Keratinocyte (primary cell): ENCODE data around the gene PRKAR1B. TPM values are rescaled to one million over a fixed set of nuclear protein-coding genes. Genes with fewer than 3 reads are reported as not detected.

Experiments
- DNase-seq: peaks from one replicate; pipeline ENCODE4 v3.0.0-alpha.2; 2011; ENCODE audit warnings: low read depth, missing footprints, low spot score
- FAIRE-seq: peaks from 2 replicates; lab custom pipeline; 2011; peaks lifted over from hg19 to GRCh38; lab: Jason Lieb, UNC
- H2AFZ ChIP-seq: 2 replicates; pipeline ENCODE4 v1.6.0; 2012; ENCODE audit warnings: low read length, control low read depth, inconsistent platforms; ENCODE audit not compliant: control insufficient read depth
- H3K27ac ChIP-seq: 2 replicates; pipeline ENCODE4 v1.5.1; 2011; ENCODE audit warnings: low read length; ENCODE audit not compliant: control insufficient read depth, insufficient read depth
- H3K27me3 ChIP-seq: 3 replicates; pipeline ENCODE4 v1.6.0; 2011; ENCODE audit warnings: low read length; ENCODE audit not compliant: control insufficient read depth, insufficient read depth; ENCODE audit errors: extremely low read depth
- H3K36me3 ChIP-seq, 2 experiments: 2 replicates in 1 of 2; 3 replicates in 1 of 2; pipeline ENCODE4 v1.5.1; 2011; ENCODE audit warnings: low read length in 2 of 2, mild to moderate bottlenecking in 1 of 2; ENCODE audit not compliant: control insufficient read depth in 2 of 2, insufficient read depth in 2 of 2; ENCODE audit errors: extremely low read depth in 1 of 2
- H3K4me1 ChIP-seq: 3 replicates; pipeline ENCODE4 v1.5.1; 2011; ENCODE audit warnings: low read length; ENCODE audit not compliant: control insufficient read depth, insufficient read depth; ENCODE audit errors: extremely low read depth
- H3K4me2 ChIP-seq: 3 replicates; pipeline ENCODE4 v1.6.0; 2011; ENCODE audit warnings: low read depth, low read length; ENCODE audit not compliant: control insufficient read depth, insufficient read depth; ENCODE audit errors: extremely low read depth
- H3K4me3 ChIP-seq, 3 experiments: fragments of 200-600 bp in 1 of 3; sonication (generic) in 1 of 3; 2 replicates in 2 of 3; 3 replicates in 1 of 3; pipeline ENCODE4 v1.5.1; 2011 to 2016; ENCODE audit warnings: low read length in 3 of 3, mild to moderate bottlenecking in 3 of 3, control low read depth in 2 of 3, inconsistent platforms in 1 of 3, low read depth in 1 of 3, mixed read lengths in 1 of 3, mixed run types in 1 of 3, moderate library complexity in 1 of 3; ENCODE audit not compliant: control insufficient read depth in 2 of 3, insufficient read depth in 2 of 3; ENCODE audit errors: extremely low read depth in 1 of 3
- H3K79me2 ChIP-seq: 2 replicates; pipeline ENCODE4 v1.6.0; 2012; ENCODE audit warnings: low read length; ENCODE audit not compliant: control insufficient read depth, insufficient read depth
- H3K9ac ChIP-seq: 3 replicates; pipeline ENCODE4 v1.6.0; 2011; ENCODE audit warnings: low read length; ENCODE audit not compliant: control insufficient read depth, insufficient read depth; ENCODE audit errors: extremely low read depth
- H3K9me1 ChIP-seq: 3 replicates; pipeline ENCODE4 v1.6.0; 2011; ENCODE audit warnings: low read length; ENCODE audit not compliant: control insufficient read depth, insufficient read depth; ENCODE audit errors: extremely low read depth
- H3K9me3 ChIP-seq: 2 replicates; pipeline ENCODE4 v1.5.1; 2012; ENCODE audit warnings: low read depth, low read length; ENCODE audit not compliant: control insufficient read depth
- H4K20me1 ChIP-seq: 3 replicates; pipeline ENCODE4 v1.6.0; 2011; ENCODE audit warnings: low read length; ENCODE audit not compliant: control insufficient read depth, insufficient read depth; ENCODE audit errors: extremely low read depth
- CTCF ChIP-seq, 3 experiments: IDR thresholded peaks in 1 of 3; conservative IDR thresholded peaks in 1 of 3; optimal IDR thresholded peaks in 1 of 3; 2 replicates in 2 of 3; 3 replicates in 1 of 3; pipeline versions ENCODE3 to v1.5.1; 2011; ENCODE audit warnings: low read length in 3 of 3, mild to moderate bottlenecking in 3 of 3, moderate library complexity in 2 of 3, control low read depth in 1 of 3, inconsistent platforms in 1 of 3; ENCODE audit not compliant: insufficient read depth in 2 of 3; ENCODE audit errors: extremely low read depth in 1 of 3
- EZH2 ChIP-seq: IDR thresholded peaks from one replicate; pipeline ENCODE4 v1.6.1; 2012; ENCODE audit warnings: inconsistent platforms, mild to moderate bottlenecking, low read length, moderate library complexity
- dilution Hi-C: fragments of 300-500 bp; cut with MboI; formaldehyde crosslinking; loops from one replicate; pipeline ENCODE4 v1.7.0; 2020; ENCODE audit warnings: low sequenced_read_pairs; ENCODE audit not compliant: extremely low pct_ligation_motif_present
- polyA plus RNA-seq, 5 experiments: library from polyadenylated mRNA; depleted of rRNA in 3 of 5; stranded (reverse) in 3 of 5; stranded (forward) in 1 of 5; unstranded in 1 of 5; fragments of >200 nt; gene quantifications; 1 replicate in 1 of 5; 2 replicates in 3 of 5; 3 replicates in 1 of 5; pipeline versions ENCODE4 v1.2.1 to v1.2.3, GENCODE V29; 2011 to 2012; ENCODE audit warnings: missing spikeins in 2 of 5, low read depth in 1 of 5, low replicate concordance in 1 of 5

The PRKAR1B gene
- polyA plus RNA-seq, 1 donor (not counting 4 experiments of a cell fraction or from before 2014, with no cell fraction given): 10.8 TPM

GRCh38 chr7:738723-739454, 11.8 kb upstream of the PRKAR1B start:
- Histone ChIP-seq H3K4me3 (no peak overlapping the region), H3K4me2 (no peak overlapping the region), H3K9ac (no peak overlapping the region), H3K9me3 (peaks cover 11% of the 10 kb centered on the region), H3K4me1 (peaks cover 3% of the 10 kb centered on the region), H4K20me1 (no peaks in the 10 kb centered on the region), H3K27ac (no peak overlapping the region), H3K36me3 (peaks cover 11 to 31% of the 10 kb centered on the region in 2 experiments), H3K27me3 (no peaks in the 10 kb centered on the region), H3K9me1 (no peaks in the 10 kb centered on the region), H3K79me2 (peaks cover 44% of the 10 kb centered on the region), H2AFZ (no peak overlapping the region)
- no peak for DNase-seq
- no peak for FAIRE-seq
- TF ChIP-seq EZH2 (no peak), CTCF (optimal IDR thresholded peaks at IDR 0.05 in 1 of 3, IDR thresholded peaks at IDR 0.05 in 1 of 3, conservative IDR thresholded peaks at IDR 0.05 in 1 of 3; ENCODE audit: extremely low read depth in 1 of 3, insufficient read depth in 2 of 3, low read length in 3 of 3) (no peak)
- dilution Hi-C loops: no loop called here

- Histone ChIP-seq H4K20me1 (no peaks in the 10 kb centered on the region), H3K4me3 (no peak overlapping the region), H2AFZ (no peak overlapping the region), H3K9me1 (no peaks in the 10 kb centered on the region), H3K9ac (no peak overlapping the region), H3K79me2 (peaks cover 50% of the 10 kb centered on the region), H3K27ac (no peak overlapping the region), H3K9me3 (peaks cover 11% of the 10 kb centered on the region), H3K4me1 (peaks cover 2% of the 10 kb centered on the region), H3K36me3 (peaks cover 11 to 31% of the 10 kb centered on the region in 2 experiments), H3K4me2 (no peak overlapping the region), H3K27me3 (no peaks in the 10 kb centered on the region)
- FAIRE-seq: no peak
- dilution Hi-C loops: no loop called here
- DNase-seq: no peak
- TF ChIP-seq CTCF (optimal IDR thresholded peaks at IDR 0.05 in 1 of 3, IDR thresholded peaks at IDR 0.05 in 1 of 3, conservative IDR thresholded peaks at IDR 0.05 in 1 of 3; ENCODE audit: extremely low read depth in 1 of 3, insufficient read depth in 2 of 3, low read length in 3 of 3) (no peak), EZH2 (no peak)
Observed at GRCh38 chr7:738241-738640, 11.2 kb upstream of the PRKAR1B start.
